G401.6 (cell line): ENCODE results near the gene ALDH9A1.
"Not testable (repeated sequence)": the region's sequence is repeated elsewhere in the genome, so short reads cannot be mapped to it uniquely, and the experiment has no call there.

Source experiments
- FAIRE-seq: peaks from 2 replicates; lab custom pipeline; 2012; peaks lifted over from hg19 to GRCh38; lab: Jason Lieb, UNC

ALDH9A1 gene

DNA sequence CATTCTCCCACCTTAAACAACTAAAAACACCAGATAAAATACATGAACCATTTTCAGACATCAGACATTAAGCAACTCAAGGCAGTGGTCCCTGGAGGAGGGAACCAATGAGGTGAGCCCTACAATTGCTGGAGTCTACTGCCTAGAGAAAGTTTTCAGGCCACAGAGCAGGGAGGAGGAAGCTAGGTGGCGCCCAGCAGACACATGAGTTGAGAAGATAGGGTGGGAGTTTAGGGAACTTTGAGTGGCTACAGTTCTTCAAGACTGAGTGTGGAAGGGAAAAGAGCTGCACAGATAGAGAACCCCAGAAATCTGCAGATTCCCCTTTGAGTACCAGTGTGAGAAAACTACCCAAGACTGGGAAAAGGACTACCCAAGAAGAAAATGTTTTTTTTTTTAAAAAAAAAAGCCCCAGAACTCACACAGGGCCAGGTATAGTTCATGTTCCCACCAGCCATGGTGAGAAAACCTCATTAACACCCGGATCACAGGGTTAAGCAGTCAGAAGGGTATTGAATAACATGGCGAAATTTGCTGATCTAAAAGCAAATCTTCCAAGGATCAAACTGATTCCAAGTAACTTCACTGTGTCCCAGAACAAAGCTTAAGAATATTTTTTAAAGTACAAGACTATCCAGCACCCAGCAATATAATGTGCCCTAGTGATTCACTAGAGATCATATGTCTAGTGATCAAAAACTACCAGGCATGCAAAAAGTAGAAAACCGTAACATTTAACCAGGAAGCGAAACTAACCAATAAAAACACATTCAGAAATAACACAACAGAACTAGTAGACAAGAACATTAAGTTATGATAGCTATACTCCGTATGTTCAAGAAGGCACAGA, 12.0 kb downstream of the ALDH9A1 start:
- no peak for FAIRE-seq

DNA sequence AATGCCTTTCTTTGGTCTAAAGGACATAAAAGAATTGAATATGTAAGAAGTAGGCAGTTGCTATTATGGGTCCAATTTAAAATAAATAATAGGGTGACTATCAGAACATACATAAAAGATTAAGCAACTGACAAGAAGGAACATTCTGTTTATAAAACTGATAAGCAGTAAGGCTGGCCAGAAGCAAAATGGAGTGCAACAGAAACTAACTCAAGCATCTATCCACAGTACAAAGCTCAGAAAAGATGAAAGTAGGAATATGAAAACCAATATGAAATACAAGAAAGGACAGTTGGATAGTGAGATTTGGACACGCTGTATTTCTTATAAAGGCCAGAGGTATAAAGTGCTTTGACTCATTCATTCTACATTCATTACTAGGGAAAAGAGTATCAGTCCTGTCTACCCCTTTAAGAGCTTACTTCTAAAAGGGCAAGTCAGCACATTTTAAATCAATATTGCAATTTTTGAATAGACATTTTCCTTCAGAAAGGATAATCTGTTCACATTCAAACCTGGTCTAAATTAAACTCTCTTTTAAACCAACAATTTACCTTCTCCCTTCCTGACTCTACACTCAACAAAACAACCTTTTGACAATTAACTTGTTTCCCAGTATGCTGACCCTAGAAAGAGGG, 14.4 kb downstream of the ALDH9A1 start:
- no peak for FAIRE-seq

DNA sequence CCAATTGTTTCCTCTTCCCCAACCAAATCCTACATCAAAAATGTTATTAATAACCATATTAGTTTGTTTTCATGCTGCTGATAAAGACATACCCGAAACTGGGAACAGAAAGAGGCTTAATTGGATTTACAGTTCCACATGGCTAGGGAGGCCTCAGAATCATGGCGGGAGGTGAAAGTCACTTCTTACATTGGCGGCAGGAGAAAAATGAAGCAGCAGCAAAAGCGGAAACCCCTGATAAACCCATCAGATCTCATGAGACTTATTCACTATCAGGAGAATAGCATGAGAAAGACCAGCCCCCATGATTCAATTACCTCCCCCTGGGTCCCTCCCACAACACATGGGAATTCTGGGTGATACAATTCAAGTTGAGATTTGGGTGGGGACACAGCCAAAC, 17.6 kb downstream of the ALDH9A1 start:
- not testable (repeated sequence) for FAIRE-seq

DNA sequence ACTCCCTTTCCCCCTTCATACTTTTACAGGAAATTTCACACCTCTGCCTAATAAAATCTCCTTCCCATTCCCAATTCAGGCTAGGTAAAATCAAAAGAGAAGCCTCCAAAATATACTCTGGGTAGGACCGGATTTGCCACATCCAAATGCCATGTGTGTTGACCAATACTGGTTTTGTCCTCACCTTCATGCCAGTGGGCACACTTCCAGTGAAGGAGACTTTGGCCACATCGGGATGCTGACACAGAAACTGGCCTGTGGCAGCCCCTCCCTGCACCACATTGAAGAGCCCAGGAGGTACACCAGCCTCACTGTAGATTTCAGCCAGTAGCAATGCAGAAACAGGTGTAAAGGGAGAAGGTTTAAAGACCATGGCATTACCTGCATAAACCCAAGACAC, 18.1 kb downstream of the ALDH9A1 start:
- FAIRE-seq, result no peak

DNA sequence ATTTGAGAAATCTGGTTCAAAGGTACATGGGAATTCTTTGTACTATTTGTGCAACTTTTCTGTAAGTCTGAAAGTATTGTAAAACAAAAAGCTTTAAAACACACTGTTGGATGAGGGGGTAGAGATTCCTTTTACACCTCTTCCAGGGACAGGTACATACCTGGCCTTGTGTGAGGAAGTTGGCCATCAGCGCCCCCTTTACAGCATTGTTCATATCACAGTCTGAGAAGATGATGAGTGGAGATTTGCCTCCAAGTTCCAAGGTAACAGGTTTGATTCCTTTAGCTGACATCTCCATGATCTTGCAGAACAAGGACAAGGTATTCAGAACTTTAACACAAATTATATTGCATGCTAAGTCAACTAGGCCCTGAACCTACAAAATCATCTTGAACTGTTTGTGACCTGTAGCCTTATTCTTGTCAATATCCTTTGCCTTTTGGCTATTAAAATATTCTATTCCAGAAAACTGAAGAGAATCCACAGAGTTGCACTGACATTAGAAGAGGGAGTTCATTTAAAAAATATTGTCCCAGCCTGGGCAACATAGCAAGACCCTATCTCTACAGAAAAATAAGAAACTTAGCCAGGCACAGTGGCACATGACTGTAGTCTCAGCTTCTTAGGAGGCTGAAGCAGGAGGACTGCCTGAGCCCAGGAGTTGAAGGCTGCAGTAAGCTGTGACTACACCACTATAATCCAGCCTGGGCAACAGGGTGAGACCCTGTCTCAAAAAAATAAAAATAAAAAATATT, 18.9 kb downstream of the ALDH9A1 start:
- no peak for FAIRE-seq

DNA sequence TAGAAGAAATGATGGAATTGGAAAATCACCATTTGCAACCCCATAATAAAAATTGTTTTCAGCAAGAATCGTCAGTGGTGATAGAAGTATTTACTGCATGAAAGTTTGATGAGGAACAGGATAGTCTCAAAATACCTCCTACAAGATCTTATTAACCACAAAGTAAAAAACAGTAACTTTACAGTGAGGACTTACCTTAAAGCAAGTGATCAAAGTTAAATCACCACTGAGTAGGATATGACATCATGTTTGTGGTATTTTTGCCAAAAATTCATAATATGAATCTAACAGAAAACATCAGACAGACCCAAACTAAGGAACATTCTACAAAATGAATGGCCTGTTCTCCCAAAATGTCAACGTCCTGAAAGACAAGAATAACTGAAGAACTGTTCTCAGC, 19.9 kb downstream of the ALDH9A1 start:
- FAIRE-seq, result no peak

DNA sequence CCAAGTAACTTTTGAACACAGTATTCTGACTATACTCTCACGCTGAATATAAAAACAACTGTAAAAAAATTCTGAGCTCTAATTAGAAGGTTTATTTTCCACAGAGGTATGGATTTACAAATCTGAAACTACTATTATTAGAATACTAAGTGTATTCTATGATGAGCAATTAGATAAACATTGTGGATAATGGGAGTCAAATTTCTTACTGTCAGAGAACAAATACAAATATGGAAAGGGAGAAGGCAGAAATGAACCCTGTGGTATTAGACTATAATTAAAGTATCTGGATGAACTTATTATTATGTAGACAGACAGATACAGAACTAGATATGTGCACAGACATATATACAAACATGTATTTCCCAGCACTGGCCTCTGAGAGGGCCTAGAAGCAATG, 22.6 kb downstream of the ALDH9A1 start:
- no peak for FAIRE-seq

DNA sequence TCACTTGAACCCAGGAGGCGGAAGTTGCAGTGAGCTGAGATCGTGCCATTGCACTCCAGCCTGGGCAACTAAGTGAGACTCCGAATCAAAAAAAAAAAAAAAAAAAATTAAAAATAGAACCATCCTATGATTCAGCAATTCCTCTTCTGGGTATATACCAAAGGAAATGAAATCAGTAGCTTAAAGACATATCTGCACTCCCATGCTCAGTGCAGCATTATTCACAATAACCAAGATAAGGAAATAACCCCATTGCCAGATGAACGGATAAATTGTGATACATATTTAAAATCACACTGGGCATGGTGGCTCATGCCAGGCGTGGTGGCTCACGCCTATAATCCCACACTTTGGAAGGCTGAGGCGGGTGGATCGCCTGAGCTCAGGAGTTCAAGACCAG, 23.8 kb downstream of the ALDH9A1 start:
- FAIRE-seq, result no peak

DNA sequence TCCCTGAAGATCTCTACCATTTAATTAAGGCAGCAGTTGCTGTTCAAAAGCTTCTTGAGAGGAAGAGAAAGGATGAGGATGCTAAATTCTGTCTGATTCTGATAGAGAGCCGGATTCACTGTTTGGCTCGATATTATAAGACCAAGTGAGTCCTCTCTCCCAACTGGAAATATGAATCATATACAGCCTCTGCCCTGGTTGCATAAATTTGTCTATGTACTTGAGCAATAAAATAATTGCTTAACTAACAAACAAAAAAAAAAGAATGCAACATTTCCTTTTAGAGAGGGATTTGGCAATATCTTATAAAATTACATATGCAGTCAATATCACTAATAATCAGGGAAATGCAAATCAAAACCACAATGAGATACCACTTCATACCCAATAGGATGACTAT, 26.8 kb downstream of the ALDH9A1 start:
- FAIRE-seq, result no peak

DNA sequence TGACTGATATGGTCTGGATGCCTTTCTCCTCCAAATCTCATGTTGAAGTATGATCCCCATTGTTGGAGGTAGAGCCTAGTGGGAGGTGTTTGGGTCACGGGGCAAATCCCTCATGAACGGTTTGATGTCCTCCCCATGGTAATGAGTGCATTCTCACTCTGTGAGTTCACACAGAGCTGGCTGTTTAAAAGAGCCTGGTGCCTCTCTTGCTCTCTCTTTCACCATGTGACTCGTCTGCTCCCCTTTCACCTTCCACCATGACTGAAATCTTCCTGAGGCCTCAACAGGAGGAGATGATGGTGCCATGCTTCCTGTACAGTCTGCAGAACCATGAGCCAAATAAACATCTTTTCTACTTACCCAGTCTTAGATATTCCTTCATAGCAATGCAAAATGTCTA, 30.2 kb downstream of the ALDH9A1 start:
- FAIRE-seq, result no peak

DNA sequence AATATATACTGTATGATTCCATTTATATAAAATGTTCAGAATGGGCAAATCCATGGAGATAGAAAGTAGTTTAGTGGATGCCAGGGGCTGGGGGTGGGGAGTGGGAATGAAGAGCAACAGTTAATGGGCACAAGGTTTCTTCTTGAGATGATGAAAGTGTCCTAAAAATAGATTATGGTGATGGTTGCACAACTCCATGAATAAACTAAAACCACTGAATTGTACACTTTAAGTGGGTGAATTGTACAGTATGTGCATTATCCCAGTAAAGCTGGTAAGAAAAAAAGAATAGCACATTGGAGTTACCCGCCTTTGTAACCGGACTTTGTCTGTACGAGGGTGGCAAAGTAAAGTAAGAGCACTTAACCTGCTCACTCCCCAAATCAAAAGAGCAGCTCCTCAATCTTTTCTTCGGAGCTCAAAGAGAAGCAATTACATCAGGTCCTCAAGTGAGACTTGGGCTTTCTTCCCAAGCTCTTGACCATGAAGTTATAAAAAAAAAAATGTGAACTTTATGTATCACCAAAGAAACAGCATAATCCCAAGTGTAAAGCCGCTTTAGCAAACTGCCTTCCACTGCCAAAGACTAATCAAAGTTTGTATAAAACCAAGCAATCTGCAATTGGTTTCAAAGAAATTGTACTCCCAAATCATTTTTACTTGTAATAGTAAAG, 32.1 kb downstream of the ALDH9A1 start:
- FAIRE-seq, result no peak

DNA sequence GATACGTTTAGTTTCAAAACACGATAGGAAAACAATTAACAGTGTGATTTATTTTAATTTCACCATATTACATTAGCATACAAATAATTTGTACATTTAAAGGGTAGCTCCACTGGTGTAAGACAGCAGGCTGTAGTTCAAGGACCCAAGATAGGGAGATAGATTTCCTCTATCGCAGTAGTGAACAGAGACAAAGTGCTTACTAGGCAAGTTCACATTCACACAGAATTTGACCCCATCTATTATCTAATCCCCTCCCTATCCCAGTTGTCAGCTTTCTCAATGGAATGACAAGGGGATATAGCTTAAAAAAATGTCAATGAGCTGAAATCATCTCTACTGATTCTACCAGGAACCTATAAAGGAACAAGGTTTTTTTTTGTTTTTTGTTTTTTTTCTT, 36.2 kb downstream of the ALDH9A1 start:
- FAIRE-seq, result no peak

DNA sequence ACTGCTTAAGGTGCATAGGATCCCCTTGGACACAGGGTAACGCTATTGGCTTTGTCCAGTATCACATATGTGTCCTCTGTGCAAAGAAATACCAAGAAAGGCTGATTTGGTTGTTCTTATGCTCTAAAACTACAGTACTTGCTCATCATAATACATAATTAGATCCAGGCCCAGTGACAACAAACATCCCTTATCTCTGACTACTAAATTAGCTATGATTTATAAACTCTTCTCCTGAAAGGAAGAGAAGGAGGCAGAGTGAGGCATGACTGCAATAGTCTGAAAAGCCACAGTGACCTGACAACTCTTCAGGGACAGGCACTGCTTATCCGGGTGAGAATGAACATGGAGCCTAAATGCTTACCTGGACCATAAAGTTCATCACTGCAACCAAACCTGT, 36.7 kb downstream of the ALDH9A1 start:
- FAIRE-seq, result no peak

DNA sequence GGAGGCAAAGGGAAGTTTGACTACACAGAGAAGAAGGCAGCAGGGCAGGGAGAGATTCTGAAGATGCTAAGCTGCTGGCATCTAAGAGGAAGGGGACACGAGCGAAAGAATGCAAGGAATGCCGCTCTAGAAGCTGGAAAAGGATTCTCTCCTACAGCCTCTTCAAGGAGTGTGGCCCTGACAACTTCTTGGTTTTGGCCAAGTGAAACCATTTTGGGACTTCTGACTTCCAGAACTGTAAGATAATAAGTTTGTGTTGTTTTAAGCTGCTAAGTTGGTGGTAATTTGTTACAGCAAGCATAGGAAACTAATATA, 38.8 kb downstream of the ALDH9A1 start:
- FAIRE-seq, result no peak

DNA sequence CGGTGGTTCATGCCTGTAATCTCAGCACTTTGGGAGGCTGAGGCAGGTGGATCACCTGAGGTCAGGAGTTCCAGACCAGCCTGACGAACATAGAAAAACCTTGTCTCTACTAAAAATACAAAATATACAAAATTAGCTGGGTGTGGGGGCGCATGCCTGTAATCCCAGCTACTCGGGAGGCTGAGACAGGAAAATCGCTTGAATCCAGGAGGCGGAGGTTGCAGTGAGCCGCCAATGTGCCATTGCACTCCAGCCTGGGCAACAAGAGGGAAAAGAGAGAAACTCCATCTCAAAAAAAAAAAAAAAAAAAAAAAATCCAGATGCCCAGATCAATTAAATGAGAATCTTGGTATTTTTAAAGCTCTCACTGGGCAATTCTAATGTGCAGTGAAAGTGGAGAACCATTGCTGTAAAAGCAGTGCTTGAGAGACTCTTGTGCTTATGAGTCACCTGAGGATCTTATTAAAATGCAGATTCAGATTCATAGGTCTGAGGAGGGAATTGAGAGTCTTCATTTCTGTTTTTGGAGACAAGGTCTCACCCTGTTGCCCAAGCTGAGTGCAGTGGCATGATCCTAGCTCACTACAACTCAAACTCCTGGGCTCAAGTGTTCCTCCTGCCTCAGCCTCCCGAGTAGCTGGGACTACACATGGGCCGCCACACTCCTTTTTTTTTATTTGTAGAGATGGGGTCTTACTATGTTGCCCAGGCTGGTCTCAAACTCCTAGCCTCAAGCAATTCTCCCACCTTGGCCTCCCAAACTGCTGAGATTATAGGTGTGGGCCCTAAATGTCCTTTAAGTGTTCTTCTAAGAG, 39.4 kb downstream of the ALDH9A1 start:
- not testable (repeated sequence) for FAIRE-seq

DNA sequence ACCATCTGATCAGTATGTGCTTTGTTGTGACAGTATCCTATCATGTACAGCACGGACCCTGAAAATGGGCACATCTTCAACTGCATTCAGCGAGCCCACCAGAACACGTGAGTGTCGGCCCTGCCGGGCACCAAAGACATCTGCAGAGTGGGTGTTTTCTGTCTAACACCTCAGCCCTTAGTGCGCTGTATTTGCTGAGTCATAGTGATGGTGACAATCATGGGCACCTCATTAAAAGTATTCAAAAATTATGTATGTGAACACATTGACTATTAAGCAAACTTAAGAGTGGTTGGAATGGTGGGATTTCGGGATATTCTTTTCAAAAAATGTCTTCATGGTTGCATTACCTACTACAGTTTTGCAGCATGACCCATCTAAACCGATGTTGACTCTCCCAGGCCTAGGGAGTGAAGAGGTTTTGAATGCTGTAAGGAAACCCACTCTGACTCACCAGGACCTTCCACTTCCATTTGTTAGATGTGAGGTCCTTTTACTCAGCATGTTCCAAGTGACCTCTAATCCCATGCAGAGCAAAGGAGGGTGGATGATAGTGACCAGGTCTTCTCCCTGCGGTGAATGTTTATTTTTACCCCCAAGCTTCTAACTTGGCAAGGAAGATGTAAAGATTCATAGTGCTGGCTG, 47.3 kb downstream of the ALDH9A1 start:
- no peak for FAIRE-seq

DNA sequence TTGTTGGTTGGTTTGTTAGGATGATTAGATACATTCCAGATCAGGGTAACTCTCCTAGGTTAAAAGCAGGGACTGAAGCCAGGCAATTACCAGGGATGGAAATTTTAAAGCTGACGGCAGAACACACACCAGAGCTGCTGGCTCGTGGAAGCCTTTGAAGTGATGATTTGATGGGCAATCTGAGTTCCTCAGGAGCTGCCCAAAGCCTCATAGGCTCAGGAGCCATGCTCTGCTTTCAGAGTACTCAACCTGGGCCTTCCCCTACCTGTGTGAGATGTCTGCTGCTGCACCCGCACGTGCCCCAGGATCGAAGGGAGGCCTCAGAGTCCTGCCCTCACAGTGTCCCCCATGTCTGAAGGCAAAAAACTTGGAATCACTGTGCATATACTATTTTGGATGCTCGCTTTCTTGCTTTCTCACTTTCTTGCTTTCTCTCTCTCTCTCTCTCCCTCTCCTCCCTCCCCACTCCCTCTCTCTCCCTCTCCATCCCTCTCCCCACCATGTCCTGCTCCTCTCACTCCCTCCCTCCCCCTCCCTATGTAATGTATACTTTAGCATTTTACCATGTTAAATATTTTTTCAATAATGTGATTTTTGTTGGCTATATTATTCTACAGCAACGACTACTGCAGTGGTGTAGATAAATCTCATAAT, 49.3 kb downstream of the ALDH9A1 start:
- no peak for FAIRE-seq

DNA sequence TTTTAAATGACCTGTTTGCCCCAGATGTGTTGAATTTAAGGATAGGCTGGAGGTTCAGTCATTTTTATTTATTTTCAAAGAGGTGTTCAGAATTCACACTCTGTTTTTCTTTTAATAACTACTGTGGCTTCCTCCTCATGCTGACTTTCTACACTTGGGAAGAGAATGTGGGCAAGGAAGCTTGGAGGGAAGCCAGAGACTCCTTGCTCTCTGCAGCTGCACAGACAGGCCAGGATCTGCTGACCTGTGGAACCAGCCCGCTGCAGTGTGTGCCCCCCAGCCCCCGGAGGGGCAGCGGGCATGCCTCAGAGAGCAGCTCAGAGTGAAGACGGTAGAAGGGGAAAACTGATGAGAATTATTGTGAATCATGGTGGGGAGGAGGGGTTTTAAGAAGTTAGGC, 50.4 kb downstream of the ALDH9A1 start:
- FAIRE-seq, result no peak

DNA sequence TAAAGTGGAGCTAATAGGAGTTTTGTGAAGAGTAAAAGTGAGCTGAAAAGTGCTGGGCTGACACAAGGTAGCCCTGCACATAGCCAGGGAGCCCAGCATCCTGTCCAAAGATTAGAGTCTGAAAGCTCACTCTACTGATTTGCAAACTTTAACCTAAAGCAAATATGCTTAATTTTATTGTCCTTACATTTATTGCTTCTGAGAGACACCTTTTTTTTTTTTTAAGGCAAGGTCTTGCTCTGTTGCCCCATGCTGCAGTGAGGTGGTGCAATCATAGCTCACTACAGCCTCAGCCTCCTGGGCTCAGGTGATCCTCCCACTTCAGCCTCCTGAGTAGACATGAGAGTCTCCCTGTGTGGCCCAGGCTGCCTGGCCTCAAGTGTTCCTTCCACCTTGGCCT, 50.8 kb downstream of the ALDH9A1 start:
- no peak for FAIRE-seq

DNA sequence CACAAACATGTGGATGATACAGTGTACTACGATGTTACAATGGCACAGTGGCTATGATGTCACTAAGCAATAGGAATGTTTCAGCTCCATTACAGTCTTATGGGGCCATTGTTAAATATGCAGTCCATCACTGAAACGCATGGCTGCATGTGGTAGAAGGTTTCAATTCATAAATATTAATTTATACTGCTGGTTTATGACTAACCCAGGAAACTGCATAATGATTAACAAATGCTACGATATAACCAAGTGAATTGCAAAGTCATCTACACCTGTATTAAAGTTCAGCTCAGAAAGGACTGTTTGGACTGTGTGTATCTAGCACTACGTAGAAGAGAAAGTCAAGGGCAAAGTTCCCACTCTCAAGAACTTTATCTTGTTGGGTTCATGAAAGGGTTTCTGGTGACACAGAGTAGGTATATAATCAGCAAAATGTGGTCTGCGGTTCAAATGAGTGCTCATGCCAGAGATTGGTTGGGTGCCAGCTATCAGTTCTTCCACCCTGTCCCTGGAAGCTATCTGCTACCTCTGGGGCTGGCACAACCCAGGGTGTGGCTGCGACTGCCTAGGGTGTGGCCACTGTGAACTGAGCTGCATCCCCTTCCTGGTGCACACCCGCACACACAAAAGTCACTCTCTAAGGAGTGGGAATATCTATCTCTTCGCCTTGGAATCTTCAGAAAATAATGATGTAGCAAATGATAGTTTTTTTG, 52.6 kb downstream of the ALDH9A1 start:
- no peak for FAIRE-seq
